Fibroblast of villous mesenchyme (primary cell): ENCODE results near the gene SIPA1L3. TPM values are rescaled to one million over a fixed set of nuclear protein-coding genes. Genes with fewer than 3 reads are reported as not detected.

Source experiments
- DNase-seq: peaks from one replicate; pipeline ENCODE4 v3.0.0-alpha.2; 2010; ENCODE audit warnings: low read depth
- H3K4me3 ChIP-seq: 2 replicates; pipeline ENCODE4 v1.5.1; 2011; ENCODE audit warnings: low read depth, mild to moderate bottlenecking, low read length
- CTCF ChIP-seq: IDR thresholded peaks from 2 replicates; pipeline ENCODE4 v1.5.1; 2012; ENCODE audit warnings: low read depth, mild to moderate bottlenecking, low read length; ENCODE audit not compliant: insufficient read depth
- total RNA-seq: library from RNA; depleted of rRNA; stranded (reverse); fragments of >200 nt; gene quantifications from 2 replicates; pipeline ENCODE4 v1.2.3, GENCODE V29; 2012

SIPA1L3 gene
- total RNA-seq, 1 donor, result 19.0 TPM

GRCh38 chr19:37954421-37954874 lies 47.4 kb downstream of the SIPA1L3 start:
- H3K4me3 ChIP-seq, result no peak overlapping the region
- TF ChIP-seq CTCF, result no peak
- peak; percentile 66 for DNase-seq

GRCh38 chr19:37955986-37956385 lies 49.0 kb downstream of the SIPA1L3 start:
- no peak for TF ChIP-seq CTCF
- no peak for DNase-seq
- no peak overlapping the region for H3K4me3 ChIP-seq

GRCh38 chr19:37957176-37957575 lies 50.2 kb downstream of the SIPA1L3 start:
- no peak for TF ChIP-seq CTCF
- no peak for DNase-seq
- H3K4me3 ChIP-seq, result no peak overlapping the region

GRCh38 chr19:37959665-37960114 lies 52.7 kb downstream of the SIPA1L3 start:
- DNase-seq, result no peak
- no peak overlapping the region for H3K4me3 ChIP-seq
- TF ChIP-seq CTCF, result no peak

- TF ChIP-seq CTCF, result no peak
- no peak for DNase-seq
- no peak overlapping the region for H3K4me3 ChIP-seq
Measured at GRCh38 chr19:37961198-37961597, 54.2 kb downstream of the SIPA1L3 start.

- no peak overlapping the region for H3K4me3 ChIP-seq
- TF ChIP-seq CTCF, result no peak
- peak; percentile 29 for DNase-seq
Measured at GRCh38 chr19:37963190-37963936, 56.4 kb downstream of the SIPA1L3 start.
